HK-2 (cell line): ENCODE measurements around the gene SFRP5.

Source experiments
- DNase-seq: peaks from one replicate; pipeline ENCODE4 v3.0.0-alpha.2; 2018; ENCODE audit not compliant: unreplicated experiment

SFRP5 gene

GRCh38 chr10:97785731-97786130 lies 13.9 kb upstream of the SFRP5 start:
- DNase-seq = no peak

- no peak for DNase-seq
Observed at GRCh38 chr10:97785231-97785630, 13.4 kb upstream of the SFRP5 start.

GRCh38 chr10:97784200-97784810 lies 12.5 kb upstream of the SFRP5 start:
- DNase-seq = no peak

GRCh38 chr10:97782455-97783228 lies 10.8 kb upstream of the SFRP5 start:
- DNase-seq = no peak

DNA sequence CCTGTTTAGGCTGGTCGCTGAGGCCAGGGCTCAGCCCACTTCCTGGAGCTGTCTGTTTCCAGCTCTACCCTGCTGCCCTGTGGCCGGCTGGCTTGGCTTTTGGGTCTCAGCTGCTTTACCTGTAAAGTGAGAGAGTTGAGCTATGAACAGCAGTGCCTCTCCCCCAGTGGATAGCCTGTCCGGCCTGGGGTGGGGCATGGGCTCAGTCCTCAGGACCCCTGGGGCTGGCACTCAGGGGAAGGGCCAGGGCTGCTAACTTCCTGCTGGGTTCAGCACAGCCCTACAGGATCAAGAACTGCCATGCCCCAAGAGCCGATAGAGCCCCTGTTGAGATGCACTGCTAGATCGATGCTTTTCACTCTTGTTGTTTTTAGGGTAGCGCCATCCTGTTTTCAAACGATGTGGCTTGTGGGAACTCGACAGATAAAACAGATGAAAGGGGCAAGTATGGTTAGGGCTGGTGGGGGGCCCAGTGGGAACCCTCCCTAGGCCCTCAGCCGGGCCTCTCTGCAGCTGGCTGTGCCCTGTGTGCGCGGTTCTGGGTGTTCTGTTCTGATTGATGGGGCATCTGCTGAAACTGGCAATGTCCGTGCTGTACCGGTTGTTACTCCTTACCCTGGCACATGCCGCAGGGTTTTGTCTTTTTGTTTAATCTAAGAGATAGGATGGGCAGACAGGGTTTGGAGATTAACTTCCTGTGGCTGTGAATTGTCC lies 10.0 kb upstream of the SFRP5 start:
- DNase-seq = no peak

DNA sequence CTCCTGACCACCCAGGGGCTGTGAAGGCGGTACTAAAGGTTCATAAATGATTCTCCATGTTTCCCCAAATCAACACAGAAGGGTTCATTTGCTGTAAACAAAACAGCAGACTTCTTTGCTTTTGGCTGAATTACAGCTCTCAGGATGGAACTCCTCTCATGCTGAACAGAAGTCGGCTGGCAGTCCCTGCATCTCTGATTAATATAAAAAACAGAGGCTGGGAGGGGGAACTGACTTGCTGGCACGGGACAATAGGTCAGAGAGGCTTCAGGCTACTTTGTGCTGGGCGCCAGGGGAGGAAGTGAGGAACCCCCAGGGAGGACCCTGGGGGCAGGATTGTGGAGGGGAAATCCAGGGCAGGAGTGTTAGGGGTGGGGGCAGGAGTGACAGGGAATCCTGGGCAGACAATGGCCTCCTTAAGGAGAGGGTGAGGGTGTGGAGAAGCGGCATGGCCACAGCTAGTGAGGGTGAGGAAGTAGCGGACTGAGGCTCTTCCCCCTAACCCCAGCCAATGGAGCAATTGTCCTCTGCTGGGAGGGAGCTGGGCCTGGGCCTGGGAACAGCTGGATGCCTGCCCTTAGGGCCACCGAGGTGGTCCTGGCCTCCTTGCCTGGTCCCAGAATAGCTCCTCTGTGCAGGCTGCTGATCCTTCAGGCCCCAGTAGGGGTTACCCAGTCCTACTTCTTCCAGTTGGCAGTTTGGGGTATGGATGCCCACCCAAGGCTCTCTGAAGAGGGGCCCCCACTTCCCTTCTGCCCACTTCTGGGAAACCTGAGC lies 9.2 kb upstream of the SFRP5 start:
- DNase-seq = no peak

DNA sequence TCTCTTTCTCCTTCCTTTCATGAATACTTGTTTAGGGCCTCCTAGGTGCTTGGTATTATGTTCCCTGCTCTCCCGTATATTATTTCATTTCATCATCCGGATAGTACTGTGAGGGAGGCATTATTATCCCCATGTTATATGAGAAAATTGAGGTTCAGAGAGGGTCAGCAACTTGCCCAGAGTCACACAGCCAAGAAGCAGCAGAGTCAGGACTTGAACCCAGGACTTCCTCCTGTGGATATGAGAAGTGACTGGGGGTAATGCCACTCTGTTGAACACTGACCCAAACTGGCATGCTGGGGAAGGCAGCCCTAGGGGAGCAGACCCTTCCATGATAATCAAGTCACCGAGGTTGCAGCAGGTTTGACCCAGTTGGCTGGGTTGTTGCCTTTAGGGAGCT lies 8.2 kb upstream of the SFRP5 start:
- DNase-seq = no peak

DNA sequence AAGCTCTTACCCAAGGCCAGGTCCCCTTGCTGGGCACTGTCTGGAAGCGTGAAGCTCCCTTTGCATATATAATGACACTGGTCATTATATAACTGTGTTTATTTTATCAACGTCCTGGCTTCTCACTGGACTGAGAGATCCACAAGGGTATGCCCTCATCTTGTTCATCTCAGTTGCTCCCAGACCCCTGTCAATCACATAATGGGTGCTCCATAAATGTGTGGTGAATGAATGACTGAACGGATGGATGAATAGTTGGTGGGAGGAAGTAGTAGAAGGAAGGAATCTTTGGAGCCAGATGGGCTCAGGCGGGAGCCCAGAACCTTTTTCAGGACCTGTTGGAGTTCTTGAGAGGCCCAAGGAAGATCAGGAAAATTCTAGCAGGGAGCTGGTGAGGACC lies 7.7 kb upstream of the SFRP5 start:
- DNase-seq = no peak

DNA sequence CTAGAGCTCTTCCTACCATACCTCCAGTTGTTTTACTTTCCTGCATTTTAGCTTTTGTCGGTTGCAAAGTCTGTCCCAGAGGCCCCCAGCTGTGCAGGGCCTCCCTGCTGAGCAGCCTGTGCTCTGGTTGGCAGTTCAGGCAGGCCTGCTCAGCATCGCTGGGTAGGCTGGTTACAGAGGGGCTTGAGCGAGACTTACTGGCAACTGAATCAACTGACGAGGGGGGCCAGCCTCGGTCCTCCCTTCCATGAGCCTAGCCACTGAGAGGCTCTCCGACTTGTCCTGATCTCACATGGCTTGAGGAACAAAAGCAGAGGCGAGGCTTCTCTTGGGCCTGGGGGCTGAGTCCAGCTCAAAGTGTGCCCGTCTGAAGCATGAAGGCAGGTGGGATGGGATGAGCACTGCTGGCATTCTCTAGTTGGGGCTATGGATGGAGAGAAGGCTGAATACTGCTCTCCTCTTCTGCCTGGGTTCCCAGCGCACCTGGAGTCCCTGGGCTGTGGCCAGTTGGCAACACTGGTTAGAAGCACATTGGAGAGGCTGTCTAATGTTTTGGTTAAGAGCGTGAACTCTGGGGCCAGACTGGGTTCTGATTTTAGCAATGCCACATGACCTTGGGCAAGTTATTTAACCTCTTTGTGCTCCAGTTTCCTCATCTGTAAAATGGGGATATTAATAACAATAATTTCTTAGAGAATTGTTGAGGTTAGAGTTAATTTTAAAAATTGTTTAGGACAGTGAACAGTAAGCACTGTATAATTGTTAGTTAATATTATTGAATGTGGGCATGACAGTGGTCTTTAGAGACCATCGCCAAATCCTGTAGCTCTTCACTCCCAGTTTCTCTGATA lies 6.9 kb upstream of the SFRP5 start:
- no peak for DNase-seq

DNA sequence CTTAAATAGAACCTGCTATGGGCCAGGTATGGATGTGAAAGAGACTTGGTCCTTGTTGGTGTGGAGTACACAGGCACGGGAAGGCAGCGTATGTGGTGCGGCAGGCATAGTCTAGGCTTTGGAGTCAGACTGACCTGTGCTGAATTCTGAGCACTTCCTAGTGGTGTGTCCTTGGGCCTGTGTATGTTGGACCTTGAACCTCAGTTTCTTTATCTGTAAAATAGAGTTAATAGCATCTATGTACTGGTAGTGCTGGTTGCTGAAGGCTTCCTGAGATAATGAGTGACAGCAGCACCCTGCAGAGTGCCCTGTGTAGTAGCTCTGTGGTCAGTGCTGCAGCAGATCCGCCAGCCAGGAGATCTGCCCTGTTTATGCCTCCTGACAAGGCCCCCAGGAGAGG lies 5.3 kb upstream of the SFRP5 start:
- no peak for DNase-seq

GRCh38 chr10:97774811-97775294 lies 3.1 kb upstream of the SFRP5 start:
- DNase-seq = no peak

DNA sequence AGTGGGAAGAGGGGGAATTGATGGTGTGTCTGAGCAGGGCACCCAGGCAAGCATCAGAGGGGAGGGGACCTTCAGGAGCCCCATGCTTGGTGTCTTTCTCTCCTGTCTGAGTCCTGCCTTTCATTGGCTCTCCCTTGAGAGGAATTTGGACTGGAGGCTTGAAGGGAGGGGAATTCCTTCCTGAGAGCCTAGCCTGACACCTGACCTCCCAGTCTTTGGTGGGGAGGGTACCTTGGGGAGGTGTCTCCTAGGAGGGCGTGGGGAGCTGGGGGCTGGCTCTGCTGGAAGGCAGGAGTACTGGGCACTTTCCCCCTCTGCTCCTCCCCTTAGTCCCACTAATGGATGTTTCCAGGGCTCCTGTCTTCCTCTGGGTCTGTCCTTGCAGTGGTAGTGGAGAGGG lies 1.3 kb upstream of the SFRP5 start:
- DNase-seq = no peak

GRCh38 chr10:97771055-97771891 lies 526 bp downstream of the SFRP5 start:
- no peak for DNase-seq

DNA sequence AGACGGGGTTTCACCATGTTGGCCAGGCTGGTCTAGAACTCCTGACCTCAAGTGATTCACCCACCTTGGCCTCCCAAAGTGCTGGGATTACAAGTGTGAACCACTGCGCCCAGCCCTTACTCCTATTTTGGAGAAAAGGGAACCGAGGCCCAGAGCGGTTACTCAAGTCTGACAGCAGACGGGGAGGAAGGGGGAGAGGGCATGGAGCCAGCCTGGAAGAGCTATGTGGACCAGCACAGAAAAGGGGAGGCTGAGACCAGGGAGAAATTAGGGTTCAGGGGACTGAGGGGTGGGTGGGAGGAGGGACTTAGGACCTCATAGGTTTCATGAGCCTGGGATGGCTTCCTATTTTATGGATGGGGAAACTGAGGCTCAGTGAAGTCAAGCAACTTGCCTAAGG lies 1.5 kb downstream of the SFRP5 start:
- no peak for DNase-seq

GRCh38 chr10:97768322-97769315 lies 3.2 kb downstream of the SFRP5 start:
- no peak for DNase-seq

- no peak for DNase-seq
Observed at GRCh38 chr10:97766996-97767924, 4.5 kb downstream of the SFRP5 start.

DNA sequence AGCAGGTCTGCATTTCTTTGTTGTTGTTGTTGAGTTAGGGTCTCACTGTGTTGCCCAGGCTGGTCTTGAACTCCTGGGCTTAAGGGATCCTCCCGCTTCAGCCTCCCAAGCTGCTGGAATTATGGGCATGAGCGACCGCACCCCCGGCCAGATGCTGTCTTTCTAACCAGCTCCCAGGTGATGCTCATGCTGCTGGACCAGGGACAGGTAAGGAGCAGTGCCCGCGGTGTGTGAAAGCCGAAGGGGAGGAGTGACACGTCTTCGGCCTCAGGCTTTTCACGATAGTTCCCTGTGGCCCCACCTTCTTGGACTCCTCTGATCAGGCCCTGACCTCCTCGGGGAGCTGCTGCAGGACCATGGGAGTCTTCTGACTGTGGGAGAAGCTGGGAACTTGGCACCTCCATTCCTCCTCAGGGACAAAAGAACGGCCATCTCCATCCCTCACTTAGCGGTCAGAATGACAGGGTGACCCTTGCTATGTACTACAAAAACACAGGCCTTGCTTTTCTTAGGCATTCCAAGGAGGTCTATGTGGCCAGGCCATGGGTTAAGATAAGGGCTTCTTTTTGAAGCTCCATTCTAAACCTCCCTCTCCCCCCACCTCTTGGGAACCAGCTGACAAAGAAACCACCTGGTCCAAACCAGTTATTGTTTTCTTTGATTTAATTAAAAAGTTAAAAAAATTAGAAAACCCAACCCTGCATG lies 5.5 kb downstream of the SFRP5 start:
- no peak for DNase-seq
